ENCODE measurements around the gene MRTFA.

GRCh38 chr22:40452730-40453487, 183.6 kb downstream of the MRTFA start:
- TF ChIP-seq SPI1 (IDR thresholded peaks at IDR 0.05; ENCODE audit: low read depth, low read length): no peak
- TF ChIP-seq POLR2AphosphoS5 (IDR thresholded peaks at IDR 0.05; ENCODE audit: low read depth, low read length): no peak
- TF ChIP-seq POLR2A (IDR thresholded peaks at IDR 0.05; ENCODE audit: low read depth, low read length): no peak
- no peak for TF ChIP-seq TAF1 (IDR thresholded peaks at IDR 0.05; ENCODE audit: low read depth, low read length)
- no peak for TF ChIP-seq PAX5 (IDR thresholded peaks at IDR 0.05; ENCODE audit: insufficient read depth, low read length, severe bottlenecking)
